Astrocyte of the spinal cord (primary cell): Measurements from ENCODE around the gene MRPL9.

Experiments
- DNase-seq: peaks from one replicate; pipeline ENCODE4 v3.0.0; 2011; ENCODE audit warnings: low read depth, low spot score
- H3K4me3 ChIP-seq: 2 replicates; pipeline ENCODE4 v1.5.1; 2011; ENCODE audit warnings: low read depth, mild to moderate bottlenecking, low read length, moderate library complexity
- CTCF ChIP-seq: IDR thresholded peaks from 2 replicates; pipeline ENCODE4 v1.5.1; 2012; ENCODE audit warnings: low read depth, mild to moderate bottlenecking, low read length, inconsistent platforms
- in situ Hi-C: cut with HindIII; loops from 2 replicates; pipeline ENCODE4 v1.10.0; 2017; ENCODE audit warnings: low sequenced_read_pairs

MRPL9 gene

GRCh38 chr1:151716405-151716762 is 46.9 kb downstream of the MRPL9 start:
- TF ChIP-seq CTCF: no peak
- no peak for DNase-seq
- in situ Hi-C loops: no loop called here
- no peak overlapping the region for H3K4me3 ChIP-seq

GRCh38 chr1:151715726-151716404 is 47.4 kb downstream of the MRPL9 start:
- in situ Hi-C loops: no loop called here
- no peak overlapping the region for H3K4me3 ChIP-seq
- no peak for DNase-seq
- TF ChIP-seq CTCF: no peak

- in situ Hi-C loops: no loop called here
- TF ChIP-seq CTCF: no peak
- no peak for DNase-seq
- H3K4me3 ChIP-seq: no peak overlapping the region
Observed at GRCh38 chr1:151714820-151715725, 48.2 kb downstream of the MRPL9 start.

- DNase-seq: no peak
- H3K4me3 ChIP-seq: no peak overlapping the region
- in situ Hi-C loops: no loop called here
- no peak for TF ChIP-seq CTCF
Observed at GRCh38 chr1:151713874-151714273, 49.4 kb downstream of the MRPL9 start.

DNA sequence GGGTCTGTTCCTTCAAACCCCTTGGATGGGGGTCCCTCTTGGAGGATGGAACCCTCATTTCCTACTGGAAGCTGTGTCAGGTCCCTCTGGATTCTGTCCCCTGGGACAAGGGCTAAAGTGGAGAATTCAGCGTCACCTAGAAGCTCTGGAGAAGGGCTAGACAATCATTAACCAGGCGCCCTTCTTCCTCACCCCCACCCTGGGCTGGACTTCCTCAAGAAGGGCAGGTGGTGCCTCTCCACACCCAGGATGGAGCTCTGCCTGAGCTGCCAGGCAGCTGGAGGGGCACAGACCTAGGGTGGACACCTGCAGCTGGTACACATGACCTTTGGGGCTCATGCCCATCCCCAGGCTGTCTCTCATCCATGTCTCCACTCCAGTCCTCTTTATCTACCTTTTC is 50.3 kb downstream of the MRPL9 start:
- no peak for DNase-seq
- no peak for TF ChIP-seq CTCF
- in situ Hi-C loops: no loop called here
- no peak overlapping the region for H3K4me3 ChIP-seq

- in situ Hi-C loops: no loop called here
- no peak for DNase-seq
- no peak for TF ChIP-seq CTCF
- H3K4me3 ChIP-seq: no peak overlapping the region
Observed at GRCh38 chr1:151711951-151712350, 51.3 kb downstream of the MRPL9 start.
